ENCODE data around the gene GTF3C5. TPM values are rescaled to one million over a fixed set of nuclear protein-coding genes. Genes with fewer than 3 reads are reported as not detected.

Gene GTF3C5
- total and polyA plus RNA-seq, 9 of the 15 experiments (the other 6 are each of a cell fraction or from before 2014, with no cell fraction given): 3.8 to 118 (median 83.7) TPM

DNA sequence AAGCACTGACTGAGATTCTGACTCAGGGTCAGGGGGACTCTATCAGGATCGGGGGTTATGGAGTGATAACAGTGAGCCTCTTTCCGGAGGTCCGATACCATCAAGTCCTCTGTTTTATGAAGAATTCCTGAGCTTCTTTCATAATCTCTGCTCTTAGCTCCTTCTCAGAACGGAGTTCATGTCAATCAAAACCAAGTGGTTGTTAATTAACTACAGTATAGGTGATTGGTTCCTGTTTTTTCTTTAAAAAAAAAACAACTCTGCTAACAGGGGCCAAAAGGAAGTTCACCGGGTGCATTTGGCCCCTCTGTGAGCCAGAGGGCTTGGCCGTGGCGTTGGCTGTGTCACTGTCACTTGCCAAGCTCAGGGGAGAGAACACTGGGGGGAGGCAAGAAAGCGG lies 48.3 kb upstream of the GTF3C5 start (continued):
- TF ChIP-seq, protein P1, sequence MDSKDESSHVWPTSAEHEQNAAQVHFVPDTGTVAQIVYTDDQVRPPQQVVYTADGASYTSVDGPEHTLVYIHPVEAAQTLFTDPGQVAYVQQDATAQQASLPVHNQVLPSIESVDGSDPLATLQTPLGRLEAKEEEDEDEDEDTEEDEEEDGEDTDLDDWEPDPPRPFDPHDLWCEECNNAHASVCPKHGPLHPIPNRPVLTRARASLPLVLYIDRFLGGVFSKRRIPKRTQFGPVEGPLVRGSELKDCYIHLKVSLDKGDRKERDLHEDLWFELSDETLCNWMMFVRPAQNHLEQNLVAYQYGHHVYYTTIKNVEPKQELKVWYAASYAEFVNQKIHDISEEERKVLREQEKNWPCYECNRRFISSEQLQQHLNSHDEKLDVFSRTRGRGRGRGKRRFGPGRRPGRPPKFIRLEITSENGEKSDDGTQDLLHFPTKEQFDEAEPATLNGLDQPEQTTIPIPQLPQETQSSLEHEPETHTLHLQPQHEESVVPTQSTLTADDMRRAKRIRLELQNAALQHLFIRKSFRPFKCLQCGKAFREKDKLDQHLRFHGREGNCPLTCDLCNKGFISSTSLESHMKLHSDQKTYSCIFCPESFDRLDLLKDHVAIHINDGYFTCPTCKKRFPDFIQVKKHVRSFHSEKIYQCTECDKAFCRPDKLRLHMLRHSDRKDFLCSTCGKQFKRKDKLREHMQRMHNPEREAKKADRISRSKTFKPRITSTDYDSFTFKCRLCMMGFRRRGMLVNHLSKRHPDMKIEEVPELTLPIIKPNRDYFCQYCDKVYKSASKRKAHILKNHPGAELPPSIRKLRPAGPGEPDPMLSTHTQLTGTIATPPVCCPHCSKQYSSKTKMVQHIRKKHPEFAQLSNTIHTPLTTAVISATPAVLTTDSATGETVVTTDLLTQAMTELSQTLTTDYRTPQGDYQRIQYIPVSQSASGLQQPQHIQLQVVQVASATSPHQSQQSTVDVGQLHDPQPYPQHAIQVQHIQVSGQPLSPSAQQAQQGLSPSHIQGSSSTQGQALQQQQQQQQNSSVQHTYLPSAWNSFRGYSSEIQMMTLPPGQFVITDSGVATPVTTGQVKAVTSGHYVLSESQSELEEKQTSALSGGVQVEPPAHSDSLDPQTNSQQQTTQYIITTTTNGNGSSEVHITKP (IDR thresholded peaks at IDR 0.05; ENCODE audit: partially characterized antibody): no peak
- TF ChIP-seq PYGO2 (tag; IDR thresholded peaks at IDR 0.05): no peak
- TF ChIP-seq PTBP1 (IDR thresholded peaks at IDR 0.05; ENCODE audit: low read depth, low read length): no peak
- no peak for TF ChIP-seq ZFP30 (CRISPR knock-in tag; IDR thresholded peaks at IDR 0.05; ENCODE audit: borderline replicate concordance)
- TF ChIP-seq MIER1 (IDR thresholded peaks at IDR 0.05; ENCODE audit: low read depth): no peak
- no peak for TF ChIP-seq EGR1 (conservative IDR thresholded peaks at IDR 0.05)
- TF ChIP-seq, protein P2, sequence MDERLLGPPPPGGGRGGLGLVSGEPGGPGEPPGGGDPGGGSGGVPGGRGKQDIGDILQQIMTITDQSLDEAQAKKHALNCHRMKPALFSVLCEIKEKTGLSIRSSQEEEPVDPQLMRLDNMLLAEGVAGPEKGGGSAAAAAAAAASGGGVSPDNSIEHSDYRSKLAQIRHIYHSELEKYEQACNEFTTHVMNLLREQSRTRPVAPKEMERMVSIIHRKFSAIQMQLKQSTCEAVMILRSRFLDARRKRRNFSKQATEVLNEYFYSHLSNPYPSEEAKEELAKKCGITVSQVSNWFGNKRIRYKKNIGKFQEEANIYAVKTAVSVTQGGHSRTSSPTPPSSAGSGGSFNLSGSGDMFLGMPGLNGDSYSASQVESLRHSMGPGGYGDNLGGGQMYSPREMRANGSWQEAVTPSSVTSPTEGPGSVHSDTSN (CRISPR knock-in tag; IDR thresholded peaks at IDR 0.05; ENCODE audit: low read depth): no peak
- TF ChIP-seq, protein P2 (tag; conservative IDR thresholded peaks at IDR 0.05; ENCODE audit: low read depth): peak; percentile 51
- no peak for TF ChIP-seq ZNF217 (CRISPR knock-in tag; IDR thresholded peaks at IDR 0.05)
- TF ChIP-seq, protein P3, sequence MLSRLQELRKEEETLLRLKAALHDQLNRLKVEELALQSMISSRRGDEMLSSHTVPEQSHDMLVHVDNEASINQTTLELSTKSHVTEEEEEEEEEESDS (CRISPR knock-in tag; IDR thresholded peaks at IDR 0.05): no peak
- no peak for TF ChIP-seq TBP (optimal IDR thresholded peaks at IDR 0.05; ENCODE audit: low read depth, low read length)
- TF ChIP-seq FOXM1 (IDR thresholded peaks at IDR 0.05; ENCODE audit: low read depth): 0 out of 2 replicates have a peak, but pooled peaks have one; percentile 27
- no peak for TF ChIP-seq FOXM1 (CRISPR knock-in tag; IDR thresholded peaks at IDR 0.05; ENCODE audit: low read depth)
- no peak for TF ChIP-seq TCF7 (IDR thresholded peaks at IDR 0.05; ENCODE audit: borderline replicate concordance)
- TF ChIP-seq, protein P4, sequence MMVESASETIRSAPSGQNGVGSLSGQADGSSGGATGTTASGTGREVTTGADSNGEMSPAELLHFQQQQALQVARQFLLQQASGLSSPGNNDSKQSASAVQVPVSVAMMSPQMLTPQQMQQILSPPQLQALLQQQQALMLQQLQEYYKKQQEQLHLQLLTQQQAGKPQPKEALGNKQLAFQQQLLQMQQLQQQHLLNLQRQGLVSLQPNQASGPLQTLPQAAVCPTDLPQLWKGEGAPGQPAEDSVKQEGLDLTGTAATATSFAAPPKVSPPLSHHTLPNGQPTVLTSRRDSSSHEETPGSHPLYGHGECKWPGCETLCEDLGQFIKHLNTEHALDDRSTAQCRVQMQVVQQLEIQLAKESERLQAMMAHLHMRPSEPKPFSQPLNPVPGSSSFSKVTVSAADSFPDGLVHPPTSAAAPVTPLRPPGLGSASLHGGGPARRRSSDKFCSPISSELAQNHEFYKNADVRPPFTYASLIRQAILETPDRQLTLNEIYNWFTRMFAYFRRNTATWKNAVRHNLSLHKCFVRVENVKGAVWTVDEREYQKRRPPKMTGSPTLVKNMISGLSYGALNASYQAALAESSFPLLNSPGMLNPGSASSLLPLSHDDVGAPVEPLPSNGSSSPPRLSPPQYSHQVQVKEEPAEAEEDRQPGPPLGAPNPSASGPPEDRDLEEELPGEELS (CRISPR knock-in tag; IDR thresholded peaks at IDR 0.05; ENCODE audit: borderline replicate concordance): no peak
- 0 out of 2 replicates have a peak, but pooled peaks have one; percentile 13 for TF ChIP-seq LEF1 (IDR thresholded peaks at IDR 0.05)
- TF ChIP-seq, protein P5, sequence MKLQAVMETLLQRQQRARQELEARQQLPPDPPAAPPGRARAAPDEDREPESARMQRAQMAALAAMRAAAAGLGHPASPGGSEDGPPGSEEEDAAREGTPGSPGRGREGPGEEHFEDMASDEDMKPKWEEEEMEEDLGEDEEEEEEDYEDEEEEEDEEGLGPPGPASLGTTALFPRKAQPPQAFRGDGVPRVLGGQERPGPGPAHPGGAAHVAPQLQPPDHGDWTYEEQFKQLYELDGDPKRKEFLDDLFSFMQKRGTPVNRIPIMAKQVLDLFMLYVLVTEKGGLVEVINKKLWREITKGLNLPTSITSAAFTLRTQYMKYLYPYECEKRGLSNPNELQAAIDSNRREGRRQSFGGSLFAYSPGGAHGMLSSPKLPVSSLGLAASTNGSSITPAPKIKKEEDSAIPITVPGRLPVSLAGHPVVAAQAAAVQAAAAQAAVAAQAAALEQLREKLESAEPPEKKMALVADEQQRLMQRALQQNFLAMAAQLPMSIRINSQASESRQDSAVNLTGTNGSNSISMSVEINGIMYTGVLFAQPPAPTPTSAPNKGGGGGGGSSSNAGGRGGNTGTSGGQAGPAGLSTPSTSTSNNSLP (IDR thresholded peaks at IDR 0.05; ENCODE audit: borderline replicate concordance, low read depth, low read length): no peak
- TF ChIP-seq, protein P6, sequence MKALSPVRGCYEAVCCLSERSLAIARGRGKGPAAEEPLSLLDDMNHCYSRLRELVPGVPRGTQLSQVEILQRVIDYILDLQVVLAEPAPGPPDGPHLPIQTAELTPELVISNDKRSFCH (CRISPR knock-in tag; IDR thresholded peaks at IDR 0.05): no peak
- TF ChIP-seq, protein P6 (tag; IDR thresholded peaks at IDR 0.05): 0 out of 2 replicates have a peak, but pooled peaks have one; percentile 5
